Lung (tissue), 12 donors: ENCODE data around the gene GPRC5A. TPM values are rescaled to one million over a fixed set of nuclear protein-coding genes. Genes with fewer than 3 reads are reported as not detected.

Experiments used
- ATAC-seq: fragments of 200-7000 bp; cut with Tn5 transposase; one replicate; pipeline ENCODE4 v1.9.1; 2020; ENCODE audit warnings: moderate number of reproducible peaks; ENCODE audit not compliant: insufficient read depth, low FRiP score
- DNase-seq, 3 donors: peaks; one replicate each; pipeline ENCODE4 v3.0.0-alpha.2; 2013 to 2017
- H3K27ac ChIP-seq, 2 donors: one replicate each; pipeline ENCODE4 v1.5.1; 2013; ENCODE audit warnings: mild to moderate bottlenecking in 2 of 2, moderate library complexity in 2 of 2, control low read depth in 1 of 2, inconsistent platforms in 1 of 2, low read depth in 1 of 2, low read length in 1 of 2
- H3K27me3 ChIP-seq, 3 donors: one replicate each; pipeline ENCODE4 v1.5.1; 2013; ENCODE audit warnings: low read length in 2 of 3; ENCODE audit not compliant: control insufficient read depth in 3 of 3, insufficient read depth in 3 of 3
- H3K36me3 ChIP-seq, 4 donors: one replicate each; pipeline ENCODE4 v1.5.1; 2013; ENCODE audit warnings: low read length in 4 of 4, mild to moderate bottlenecking in 1 of 4, moderate library complexity in 1 of 4; ENCODE audit not compliant: control insufficient read depth in 4 of 4, insufficient read depth in 4 of 4
- H3K4me1 ChIP-seq, 5 donors: one replicate each; pipeline ENCODE4 v1.5.1; 2013; ENCODE audit warnings: low read length in 5 of 5, mild to moderate bottlenecking in 2 of 5, moderate library complexity in 1 of 5; ENCODE audit not compliant: control insufficient read depth in 5 of 5, insufficient read depth in 5 of 5
- H3K4me3 ChIP-seq: one replicate; pipeline ENCODE4 v1.5.1; 2013; ENCODE audit warnings: mild to moderate bottlenecking, control low read depth, moderate library complexity
- H3K9ac ChIP-seq, 2 donors: one replicate each; pipeline ENCODE4 v1.5.1; 2013; ENCODE audit warnings: low read length in 2 of 2, control low read depth in 1 of 2; ENCODE audit not compliant: insufficient read depth in 1 of 2
- H3K9me3 ChIP-seq, 4 donors: one replicate each; pipeline ENCODE4 v1.5.1; 2013; ENCODE audit warnings: low read length in 3 of 4, mild to moderate bottlenecking in 1 of 4, moderate library complexity in 1 of 4; ENCODE audit not compliant: control insufficient read depth in 4 of 4, insufficient read depth in 3 of 4
- CTCF ChIP-seq: IDR thresholded peaks from 2 replicates; pipeline ENCODE4 v1.5.1; 2012; ENCODE audit warnings: mild to moderate bottlenecking; ENCODE audit errors: control extremely low read depth, extremely low read depth
- WGBS, 2 donors: extraction: QIAGEN DNeasy Blood & Tissue Kit; methylation state at CpG; one replicate each; pipeline ENCODE4 v1.1.7; 2013; 5-methylcytosine and 5-hydroxymethylcytosine counted together
- polyA plus RNA-seq, 2 donors: library from polyadenylated mRNA; stranded (reverse); fragments of 200-250 nt; gene quantifications; one replicate each; pipeline ENCODE4 v1.2.1, GENCODE V29; 2013
- total RNA-seq, 2 donors: library from RNA; depleted of rRNA in 1 of 2; stranded (reverse); fragments of >200 nt in 1 of 2; gene quantifications; one replicate each; pipeline ENCODE4 v1.2.1, GENCODE V29; 2014 to 2021
- donor health status: control.
- donor health status: control.
- donor health status: Bipolar disorder and iron deficiency.
- donor health status: healthy.
- donor health status: DM: yes; HTN: yes; CAD: no.

The GPRC5A gene
- total and polyA plus RNA-seq, 4 donors: 117 to 418 (median 172) TPM

- no peaks in the 10 kb centered on the region for H3K36me3 ChIP-seq
- no peak overlapping the region for H3K9ac ChIP-seq
- TF ChIP-seq CTCF: no peak
- H3K4me3 ChIP-seq: no peak overlapping the region
- ATAC-seq (no peak), DNase-seq (no peak)
- no peaks in the 10 kb centered on the region for H3K9me3 ChIP-seq
- WGBS, 2 donors: 61 to 74% methylated on average over 6 of the region's 6 CpGs
- H3K27ac ChIP-seq: no peak overlapping the region
- H3K27me3 ChIP-seq: no peaks in the 10 kb centered on the region
- H3K4me1 ChIP-seq: no peaks in the 10 kb centered on the region
These were observed 30.8 kb downstream of the GPRC5A start for GRCh38 chr12:12922191-12922616.

- no peaks in the 10 kb centered on the region for H3K4me1 ChIP-seq
- no peak for ATAC-seq
- 87 to 93% methylated on average over 7 of the region's 7 CpGs for WGBS, 2 donors
- no peak for TF ChIP-seq CTCF
- H3K27me3 ChIP-seq: no peaks in the 10 kb centered on the region
- H3K9me3 ChIP-seq: no peaks in the 10 kb centered on the region
- H3K27ac ChIP-seq: no peak overlapping the region
- no peaks in the 10 kb centered on the region for H3K36me3 ChIP-seq
- no peak overlapping the region for H3K4me3 ChIP-seq
- no peak overlapping the region for H3K9ac ChIP-seq
- no peak for DNase-seq
These were observed 31.6 kb downstream of the GPRC5A start for GRCh38 chr12:12922978-12923377.

- DNase-seq: no peak
- Histone ChIP-seq H3K9me3 (no peaks in the 10 kb centered on the region), H3K36me3 (no peaks in the 10 kb centered on the region), H3K9ac (no peak overlapping the region), H3K27me3 (no peaks in the 10 kb centered on the region), H3K4me3 (no peak overlapping the region), H3K27ac (no peak overlapping the region), H3K4me1 (no peaks in the 10 kb centered on the region)
- ATAC-seq: no peak
- TF ChIP-seq CTCF: no peak
- 73 to 85% methylated on average over 4 of the region's 4 CpGs for WGBS, 2 donors
These were observed 32.8 kb downstream of the GPRC5A start for GRCh38 chr12:12924169-12924568.

- 42 to 81% methylated on average over 1 of the region's 1 CpG for WGBS, 2 donors
- no peak for TF ChIP-seq CTCF
- Histone ChIP-seq H3K27ac (no peak overlapping the region), H3K36me3 (no peaks in the 10 kb centered on the region), H3K4me1 (no peaks in the 10 kb centered on the region), H3K4me3 (no peak overlapping the region), H3K9ac (no peak overlapping the region), H3K27me3 (no peaks in the 10 kb centered on the region), H3K9me3 (no peaks in the 10 kb centered on the region)
- DNase-seq (no peak), ATAC-seq (no peak)
These were observed 34.0 kb downstream of the GPRC5A start for GRCh38 chr12:12925388-12925787.
